ENCODE results near the gene CC2D2B. TPM values are rescaled to one million over a fixed set of nuclear protein-coding genes. Genes with fewer than 3 reads are reported as not detected.

CC2D2B gene
- total and polyA plus RNA-seq, 2 of the 8 experiments (the other 6 are each of a cell fraction or from before 2014, with no cell fraction given), result 0.09 to 0.71 TPM

- no peaks in the 10 kb centered on the region for H3K36me3 ChIP-seq (ENCODE audit: control insufficient read depth in 2 of 4, insufficient read depth in 4 of 4, low read length in 3 of 4)
- no peak overlapping the region for H3K4ac ChIP-seq (replicated peaks; ENCODE audit: insufficient read length, low read depth, low read length)
- no peak overlapping the region for H2AK5ac ChIP-seq (ENCODE audit: low read depth, low read length)
- no peak overlapping the region for H3K56ac ChIP-seq (replicated peaks; ENCODE audit: insufficient read length, low read depth, low read length)
- no peak overlapping the region for H2BK120ac ChIP-seq (replicated peaks; ENCODE audit: low read depth, low read length)
- no peaks in the 10 kb centered on the region for H3K79me1 ChIP-seq (ENCODE audit: low read depth, low read length)
- no peak overlapping the region for H3K4me3 ChIP-seq (ENCODE audit: extremely low read depth in 1 of 4, insufficient read depth in 2 of 4, low read depth in 3 of 4, low read length in 4 of 4)
- peaks cover 0 to 4% (median 0%) of the 10 kb centered on the region in 4 experiments; a peak in 2 of 7 replicates for H3K4me1 ChIP-seq (replicated peaks in 1 of 4; ENCODE audit: control insufficient read depth in 3 of 4, insufficient read depth in 4 of 4, low read length in 3 of 4)
- WGBS, 2 experiments (ENCODE audit: extremely low coverage in 1 of 2, insufficient coverage in 1 of 2, insufficient read length in 1 of 2, insufficient replicate concordance in 2 of 2, low coverage in 1 of 2, low lambda C conversion rate in 2 of 2, missing lambda C conversion rate in 1 of 2), result 93% methylated on average over 1 of the region's 1 CpG; no CpG with 5 or more reads in 1 of the 2 experiments
- H3K27me3 ChIP-seq (replicated peaks in 1 of 4; ENCODE audit: control insufficient read depth in 3 of 4, extremely low read depth in 1 of 4, insufficient read depth in 3 of 4, low read length in 3 of 4), result no peaks in the 10 kb centered on the region
- H4K91ac ChIP-seq (replicated peaks; ENCODE audit: insufficient read length, low read length), result no peak overlapping the region
- no peak overlapping the region for H2AFZ ChIP-seq (ENCODE audit: low read length)
- no peak for DNase-seq (ENCODE audit: low read depth in 1 of 2, low spot score in 2 of 2)
- H3K9ac ChIP-seq (replicated peaks in 1 of 4; ENCODE audit: extremely low read depth in 1 of 4, low read depth in 3 of 4, low read length in 3 of 4), result no peak overlapping the region
- no peak overlapping the region for H2BK12ac ChIP-seq (ENCODE audit: low read depth, low read length)
- H4K8ac ChIP-seq (ENCODE audit: extremely low read depth, insufficient read depth, low read length), result no peak overlapping the region
- FAIRE-seq, result no peak
- H3K79me2 ChIP-seq (ENCODE audit: control insufficient read depth in 1 of 2, insufficient read depth in 2 of 2, low read length in 2 of 2), result no peaks in the 10 kb centered on the region
- H2BK15ac ChIP-seq (ENCODE audit: low read length), result no peak overlapping the region
- no peak for TF ChIP-seq SP2 (IDR thresholded peaks at IDR 0.05; ENCODE audit: low read length)
- no peak for TF ChIP-seq KDM5A (IDR thresholded peaks at IDR 0.05; ENCODE audit: low read length)
- TF ChIP-seq ATF3 (IDR thresholded peaks at IDR 0.05; ENCODE audit: insufficient read depth, low read depth, low read length), result no peak
- TF ChIP-seq BCL11A (IDR thresholded peaks at IDR 0.05; ENCODE audit: low read depth in 2 of 2, low read length in 2 of 2), result no peak
- TF ChIP-seq POU5F1 (IDR thresholded peaks at IDR 0.05; ENCODE audit: low read depth, low read length), result no peak
- TF ChIP-seq RBBP5 (IDR thresholded peaks at IDR 0.05; ENCODE audit: borderline replicate concordance, low read depth, low read length), result no peak
- POLR2A ChIA-PET (ENCODE audit: partially characterized antibody), result interaction anchor here (1.4 kb wide), 1 partner anchor 13 kb away, joined by 3 read pairs; no protein-coding TSS in a partner anchor
- H3K9me3 ChIP-seq (ENCODE audit: insufficient read depth in 2 of 2, low read depth in 1 of 2, low read length in 1 of 2), result no peaks in the 10 kb centered on the region
- no peak overlapping the region for H3K18ac ChIP-seq (ENCODE audit: extremely low read depth, low read length)
- no peaks in the 10 kb centered on the region for H4K20me1 ChIP-seq (replicated peaks in 1 of 2; ENCODE audit: control insufficient read depth in 1 of 2, insufficient read depth in 2 of 2, low read length in 2 of 2)
- H3K23me2 ChIP-seq (ENCODE audit: low read depth, low read length), result no peaks in the 10 kb centered on the region
- no peak overlapping the region for H3K23ac ChIP-seq (ENCODE audit: insufficient read length)
- no peak overlapping the region for H3K27ac ChIP-seq (ENCODE audit: low read depth, low read length)
- no peak overlapping the region for H3K4me2 ChIP-seq (ENCODE audit: insufficient read depth in 1 of 2, low read depth in 2 of 2, low read length in 2 of 2)
- H2BK20ac ChIP-seq (ENCODE audit: low read length), result no peak overlapping the region
- H3K14ac ChIP-seq (ENCODE audit: insufficient read length), result no peak overlapping the region
- H2BK5ac ChIP-seq (ENCODE audit: low read depth, low read length), result no peak overlapping the region
- no peak overlapping the region for H4K5ac ChIP-seq (ENCODE audit: insufficient read length, low read depth, low read length)
- CTCF ChIA-PET (ENCODE audit: partially characterized antibody), result interaction anchor here (2.1 kb wide), 1 partner anchor 10 kb away, joined by 7 read pairs; no protein-coding TSS in a partner anchor
Measured at GRCh38 chr10:96073722-96074121, 165.9 kb downstream of the CC2D2B start.

Measured in H1 (cell line).